Fibroblast of lung (primary cell): ENCODE measurements around the gene NCAPH2. TPM values are rescaled to one million over a fixed set of nuclear protein-coding genes. Genes with fewer than 3 reads are reported as not detected.

Source experiments
- DNase-seq, 2 donors: peaks; one replicate each; pipeline versions ENCODE4 v3.0.0 to v3.0.0-alpha.2; 2010; ENCODE audit warnings: low read depth in 2 of 2
- H2AFZ ChIP-seq: 2 replicates; pipeline ENCODE4 v1.5.1; 2012; ENCODE audit warnings: low read length, control low read depth, inconsistent platforms
- H3K27ac ChIP-seq: 2 replicates; pipeline ENCODE4 v1.5.1; 2011; ENCODE audit warnings: low read length, control low read depth; ENCODE audit not compliant: insufficient read depth
- H3K27me3 ChIP-seq: 2 replicates; pipeline ENCODE4 v1.5.1; 2011; ENCODE audit warnings: mild to moderate bottlenecking, low read length; ENCODE audit not compliant: control insufficient read depth, insufficient read depth
- H3K36me3 ChIP-seq: 2 replicates; pipeline ENCODE4 v1.5.1; 2011; ENCODE audit warnings: low read length; ENCODE audit not compliant: control insufficient read depth, insufficient read depth
- H3K4me1 ChIP-seq: 2 replicates; pipeline ENCODE4 v1.5.1; 2011; ENCODE audit warnings: low read length; ENCODE audit not compliant: control insufficient read depth, insufficient read depth; ENCODE audit errors: extremely low read depth
- H3K4me2 ChIP-seq: 2 replicates; pipeline ENCODE4 v1.5.1; 2011; ENCODE audit warnings: low read length, control low read depth; ENCODE audit not compliant: insufficient read depth; ENCODE audit errors: extremely low read depth
- H3K4me3 ChIP-seq, 4 experiments: fragments of 200-600 bp in 1 of 4; sonication (generic) in 1 of 4; replicated peaks in 1 of 4; 2 replicates each; pipeline ENCODE4 v1.5.1; 2011 to 2016; ENCODE audit warnings: low read length in 4 of 4, low read depth in 3 of 4, mild to moderate bottlenecking in 3 of 4, control low read depth in 2 of 4, inconsistent platforms in 1 of 4, mixed read lengths in 1 of 4; ENCODE audit not compliant: insufficient read depth in 1 of 4; ENCODE audit errors: control extremely low read depth in 1 of 4
- H3K79me2 ChIP-seq: 2 replicates; pipeline ENCODE4 v1.5.1; 2012; ENCODE audit warnings: mild to moderate bottlenecking, low read length, inconsistent platforms; ENCODE audit not compliant: control insufficient read depth, insufficient read depth
- H3K9ac ChIP-seq: 2 replicates; pipeline ENCODE4 v1.5.1; 2011; ENCODE audit warnings: mild to moderate bottlenecking, low read length, control low read depth; ENCODE audit not compliant: insufficient read depth
- H3K9me3 ChIP-seq: 2 replicates; pipeline ENCODE4 v1.5.1; 2012; ENCODE audit warnings: low read depth, low read length; ENCODE audit not compliant: control insufficient read depth, insufficient read depth
- H4K20me1 ChIP-seq: 2 replicates; pipeline ENCODE4 v1.5.1; 2011; ENCODE audit warnings: low read length; ENCODE audit not compliant: control insufficient read depth, insufficient read depth; ENCODE audit errors: extremely low read depth
- EZH2 ChIP-seq: IDR thresholded peaks from 2 replicates; pipeline ENCODE4 v1.5.1; 2012; ENCODE audit warnings: low read length, control low read depth, mild to moderate bottlenecking; ENCODE audit errors: missing control alignments
- polyA plus RNA-seq, 2 donors: library from polyadenylated mRNA; depleted of rRNA in 1 of 2; stranded (reverse) in 1 of 2; unstranded in 1 of 2; fragments of >200 nt; gene quantifications; 2 replicates each; pipeline ENCODE4 v1.2.1, GENCODE V29; 2011 to 2012; ENCODE audit warnings: missing spikeins in 1 of 2
- total RNA-seq: library from RNA; depleted of rRNA; stranded (reverse); fragments of >200 nt; gene quantifications from 2 replicates; pipeline ENCODE4 v1.2.1, GENCODE V29; 2014
- TF ChIP-seq, protein P1 (sequence below), 2 donors: IDR thresholded peaks in 1 of 2; conservative IDR thresholded peaks in 1 of 2; 1 replicate in 1 of 2; 2 replicates in 1 of 2; pipeline ENCODE4 v1.5.1; 2011 to 2012; ENCODE audit warnings: low read length in 2 of 2, control low read depth in 1 of 2, inconsistent platforms in 1 of 2, low read depth in 1 of 2, mild to moderate bottlenecking in 1 of 2

The NCAPH2 gene
- total and polyA plus RNA-seq, 2 donors (not counting 1 experiment from before 2014, with no cell fraction given), result 12.0 to 18.3 TPM

GRCh38 chr22:50570861-50571260 lies 62.8 kb downstream of the NCAPH2 start:
- no peak overlapping the region for H3K9ac ChIP-seq
- no peak overlapping the region for H3K4me2 ChIP-seq
- no peak overlapping the region for H2AFZ ChIP-seq
- TF ChIP-seq, protein P1, sequence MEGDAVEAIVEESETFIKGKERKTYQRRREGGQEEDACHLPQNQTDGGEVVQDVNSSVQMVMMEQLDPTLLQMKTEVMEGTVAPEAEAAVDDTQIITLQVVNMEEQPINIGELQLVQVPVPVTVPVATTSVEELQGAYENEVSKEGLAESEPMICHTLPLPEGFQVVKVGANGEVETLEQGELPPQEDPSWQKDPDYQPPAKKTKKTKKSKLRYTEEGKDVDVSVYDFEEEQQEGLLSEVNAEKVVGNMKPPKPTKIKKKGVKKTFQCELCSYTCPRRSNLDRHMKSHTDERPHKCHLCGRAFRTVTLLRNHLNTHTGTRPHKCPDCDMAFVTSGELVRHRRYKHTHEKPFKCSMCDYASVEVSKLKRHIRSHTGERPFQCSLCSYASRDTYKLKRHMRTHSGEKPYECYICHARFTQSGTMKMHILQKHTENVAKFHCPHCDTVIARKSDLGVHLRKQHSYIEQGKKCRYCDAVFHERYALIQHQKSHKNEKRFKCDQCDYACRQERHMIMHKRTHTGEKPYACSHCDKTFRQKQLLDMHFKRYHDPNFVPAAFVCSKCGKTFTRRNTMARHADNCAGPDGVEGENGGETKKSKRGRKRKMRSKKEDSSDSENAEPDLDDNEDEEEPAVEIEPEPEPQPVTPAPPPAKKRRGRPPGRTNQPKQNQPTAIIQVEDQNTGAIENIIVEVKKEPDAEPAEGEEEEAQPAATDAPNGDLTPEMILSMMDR (conservative IDR thresholded peaks at IDR 0.05 in 1 of 2, IDR thresholded peaks at IDR 0.05 in 1 of 2; ENCODE audit: low read depth in 1 of 2, low read length in 2 of 2), result no peak
- no peak for TF ChIP-seq EZH2
- H3K36me3 ChIP-seq, result no peaks in the 10 kb centered on the region
- H3K79me2 ChIP-seq, result no peaks in the 10 kb centered on the region
- H3K27me3 ChIP-seq, result no peaks in the 10 kb centered on the region
- H4K20me1 ChIP-seq, result no peaks in the 10 kb centered on the region
- DNase-seq, result no peak
- no peaks in the 10 kb centered on the region for H3K4me1 ChIP-seq
- H3K9me3 ChIP-seq, result no peaks in the 10 kb centered on the region
- H3K4me3 ChIP-seq, result no peak overlapping the region
- H3K27ac ChIP-seq, result no peak overlapping the region

DNA sequence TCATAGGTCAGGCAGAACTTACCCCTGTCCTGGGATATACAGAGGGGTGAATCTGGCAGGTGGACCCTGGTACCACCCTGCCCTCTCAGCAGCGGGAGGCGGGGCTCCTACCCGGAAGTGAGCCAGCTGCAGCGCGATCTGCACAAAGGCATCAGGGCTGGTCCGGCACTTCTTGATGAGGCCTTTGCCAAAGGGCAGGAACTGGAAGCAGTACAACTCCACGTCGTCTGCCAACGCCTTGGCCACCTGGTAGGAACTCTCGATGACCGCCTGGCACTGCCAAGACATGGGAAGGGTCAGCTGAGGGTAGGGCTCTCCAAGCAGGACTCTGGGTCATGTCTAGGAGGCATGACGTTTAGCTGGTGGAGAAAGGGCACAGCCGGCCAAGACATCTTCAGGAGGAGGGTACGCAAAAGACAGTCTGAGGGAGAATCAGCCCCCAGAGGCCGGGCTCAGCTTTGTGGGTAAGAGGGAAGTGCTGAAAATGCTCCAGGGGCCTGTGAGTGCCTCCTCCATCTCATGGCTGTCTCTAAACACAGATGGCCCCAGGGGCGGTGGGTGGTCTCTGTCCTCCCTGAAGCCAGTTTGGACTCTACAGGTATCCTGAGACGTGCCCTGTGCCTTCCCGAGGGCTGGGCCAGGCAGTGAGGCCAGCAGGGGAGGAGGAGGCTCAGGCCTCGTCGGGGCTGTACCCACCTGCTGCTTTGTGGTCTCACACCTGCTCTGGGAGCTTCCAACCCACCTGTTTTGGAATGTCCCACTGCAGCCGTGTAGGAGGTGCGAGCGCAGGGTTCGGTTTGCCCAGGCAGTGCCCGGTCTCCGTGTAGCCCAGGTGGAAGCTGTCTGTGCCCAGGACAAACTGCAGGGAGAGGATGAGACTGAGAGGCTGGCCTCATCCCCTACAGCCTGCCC lies 63.5 kb downstream of the NCAPH2 start:
- Histone ChIP-seq H3K79me2 (no peaks in the 10 kb centered on the region), H3K36me3 (no peaks in the 10 kb centered on the region), H3K27ac (no peak overlapping the region), H2AFZ (no peak overlapping the region), H3K4me2 (no peak overlapping the region), H3K4me1 (no peaks in the 10 kb centered on the region), H3K4me3 (no peak overlapping the region), H3K9ac (no peak overlapping the region), H3K27me3 (no peaks in the 10 kb centered on the region), H4K20me1 (no peaks in the 10 kb centered on the region), H3K9me3 (no peaks in the 10 kb centered on the region)
- no peak for TF ChIP-seq EZH2
- TF ChIP-seq, protein P1 (conservative IDR thresholded peaks at IDR 0.05 in 1 of 2, IDR thresholded peaks at IDR 0.05 in 1 of 2; ENCODE audit: low read depth in 1 of 2, low read length in 2 of 2), result no peak
- no peak for DNase-seq

DNA sequence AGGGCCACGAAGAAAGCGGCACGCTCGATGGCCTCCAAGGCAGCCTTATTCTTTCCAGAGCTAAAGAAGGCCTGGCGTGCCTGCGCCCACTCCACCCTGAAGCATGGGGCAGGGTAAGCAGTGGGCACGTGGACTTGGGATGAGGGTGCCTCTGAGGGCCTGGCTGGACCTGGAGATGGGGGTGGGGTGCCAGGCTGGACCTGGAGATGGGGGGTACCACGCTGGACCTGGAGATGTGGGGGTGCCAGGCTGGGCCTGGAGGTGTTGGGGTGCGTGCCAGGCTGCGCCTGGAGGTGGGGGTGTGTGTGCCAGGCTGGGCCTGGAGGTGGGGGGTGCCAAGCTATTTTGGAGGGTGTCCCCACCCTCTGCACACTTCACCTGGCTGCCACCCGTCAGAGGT lies 64.9 kb downstream of the NCAPH2 start:
- H3K4me2 ChIP-seq, result no peak overlapping the region
- DNase-seq, result no peak
- no peaks in the 10 kb centered on the region for H3K27me3 ChIP-seq
- H3K9me3 ChIP-seq, result no peaks in the 10 kb centered on the region
- no peaks in the 10 kb centered on the region for H3K36me3 ChIP-seq
- no peaks in the 10 kb centered on the region for H3K4me1 ChIP-seq
- H2AFZ ChIP-seq, result no peak overlapping the region
- H3K27ac ChIP-seq, result no peak overlapping the region
- no peak overlapping the region for H3K9ac ChIP-seq
- no peaks in the 10 kb centered on the region for H4K20me1 ChIP-seq
- no peak overlapping the region for H3K4me3 ChIP-seq
- no peak for TF ChIP-seq EZH2
- TF ChIP-seq, protein P1 (conservative IDR thresholded peaks at IDR 0.05 in 1 of 2, IDR thresholded peaks at IDR 0.05 in 1 of 2; ENCODE audit: low read depth in 1 of 2, low read length in 2 of 2), result no peak
- no peaks in the 10 kb centered on the region for H3K79me2 ChIP-seq
